Keratinocyte (primary cell): ENCODE measurements around the gene KRT35. TPM values are rescaled to one million over a fixed set of nuclear protein-coding genes. Genes with fewer than 3 reads are reported as not detected.

Experiments
- DNase-seq: peaks from one replicate; pipeline ENCODE4 v3.0.0-alpha.2; 2011; ENCODE audit warnings: low read depth, missing footprints, low spot score
- FAIRE-seq: peaks from 2 replicates; lab custom pipeline; 2011; peaks lifted over from hg19 to GRCh38; lab: Jason Lieb, UNC
- H2AFZ ChIP-seq: 2 replicates; pipeline ENCODE4 v1.6.0; 2012; ENCODE audit warnings: low read length, control low read depth, inconsistent platforms; ENCODE audit not compliant: control insufficient read depth
- H3K27ac ChIP-seq: 2 replicates; pipeline ENCODE4 v1.5.1; 2011; ENCODE audit warnings: low read length; ENCODE audit not compliant: control insufficient read depth, insufficient read depth
- H3K27me3 ChIP-seq: 3 replicates; pipeline ENCODE4 v1.6.0; 2011; ENCODE audit warnings: low read length; ENCODE audit not compliant: control insufficient read depth, insufficient read depth; ENCODE audit errors: extremely low read depth
- H3K36me3 ChIP-seq, 2 experiments: 2 replicates in 1 of 2; 3 replicates in 1 of 2; pipeline ENCODE4 v1.5.1; 2011; ENCODE audit warnings: low read length in 2 of 2, mild to moderate bottlenecking in 1 of 2; ENCODE audit not compliant: control insufficient read depth in 2 of 2, insufficient read depth in 2 of 2; ENCODE audit errors: extremely low read depth in 1 of 2
- H3K4me1 ChIP-seq: 3 replicates; pipeline ENCODE4 v1.5.1; 2011; ENCODE audit warnings: low read length; ENCODE audit not compliant: control insufficient read depth, insufficient read depth; ENCODE audit errors: extremely low read depth
- H3K4me2 ChIP-seq: 3 replicates; pipeline ENCODE4 v1.6.0; 2011; ENCODE audit warnings: low read depth, low read length; ENCODE audit not compliant: control insufficient read depth, insufficient read depth; ENCODE audit errors: extremely low read depth
- H3K4me3 ChIP-seq, 3 experiments: fragments of 200-600 bp in 1 of 3; sonication (generic) in 1 of 3; 2 replicates in 2 of 3; 3 replicates in 1 of 3; pipeline ENCODE4 v1.5.1; 2011 to 2016; ENCODE audit warnings: low read length in 3 of 3, mild to moderate bottlenecking in 3 of 3, control low read depth in 2 of 3, inconsistent platforms in 1 of 3, low read depth in 1 of 3, mixed read lengths in 1 of 3, mixed run types in 1 of 3, moderate library complexity in 1 of 3; ENCODE audit not compliant: control insufficient read depth in 2 of 3, insufficient read depth in 2 of 3; ENCODE audit errors: extremely low read depth in 1 of 3
- H3K79me2 ChIP-seq: 2 replicates; pipeline ENCODE4 v1.6.0; 2012; ENCODE audit warnings: low read length; ENCODE audit not compliant: control insufficient read depth, insufficient read depth
- H3K9ac ChIP-seq: 3 replicates; pipeline ENCODE4 v1.6.0; 2011; ENCODE audit warnings: low read length; ENCODE audit not compliant: control insufficient read depth, insufficient read depth; ENCODE audit errors: extremely low read depth
- H3K9me1 ChIP-seq: 3 replicates; pipeline ENCODE4 v1.6.0; 2011; ENCODE audit warnings: low read length; ENCODE audit not compliant: control insufficient read depth, insufficient read depth; ENCODE audit errors: extremely low read depth
- H3K9me3 ChIP-seq: 2 replicates; pipeline ENCODE4 v1.5.1; 2012; ENCODE audit warnings: low read depth, low read length; ENCODE audit not compliant: control insufficient read depth
- H4K20me1 ChIP-seq: 3 replicates; pipeline ENCODE4 v1.6.0; 2011; ENCODE audit warnings: low read length; ENCODE audit not compliant: control insufficient read depth, insufficient read depth; ENCODE audit errors: extremely low read depth
- CTCF ChIP-seq, 3 experiments: IDR thresholded peaks in 1 of 3; conservative IDR thresholded peaks in 1 of 3; optimal IDR thresholded peaks in 1 of 3; 2 replicates in 2 of 3; 3 replicates in 1 of 3; pipeline versions ENCODE3 to v1.5.1; 2011; ENCODE audit warnings: low read length in 3 of 3, mild to moderate bottlenecking in 3 of 3, moderate library complexity in 2 of 3, control low read depth in 1 of 3, inconsistent platforms in 1 of 3; ENCODE audit not compliant: insufficient read depth in 2 of 3; ENCODE audit errors: extremely low read depth in 1 of 3
- EZH2 ChIP-seq: IDR thresholded peaks from one replicate; pipeline ENCODE4 v1.6.1; 2012; ENCODE audit warnings: inconsistent platforms, mild to moderate bottlenecking, low read length, moderate library complexity
- dilution Hi-C: fragments of 300-500 bp; cut with MboI; formaldehyde crosslinking; loops from one replicate; pipeline ENCODE4 v1.7.0; 2020; ENCODE audit warnings: low sequenced_read_pairs; ENCODE audit not compliant: extremely low pct_ligation_motif_present
- polyA plus RNA-seq, 5 experiments: library from polyadenylated mRNA; depleted of rRNA in 3 of 5; stranded (reverse) in 3 of 5; stranded (forward) in 1 of 5; unstranded in 1 of 5; fragments of >200 nt; gene quantifications; 1 replicate in 1 of 5; 2 replicates in 3 of 5; 3 replicates in 1 of 5; pipeline versions ENCODE4 v1.2.1 to v1.2.3, GENCODE V29; 2011 to 2012; ENCODE audit warnings: missing spikeins in 2 of 5, low read depth in 1 of 5, low replicate concordance in 1 of 5

The KRT35 gene
- polyA plus RNA-seq, 1 donor (not counting 4 experiments of a cell fraction or from before 2014, with no cell fraction given): not detected

GRCh38 chr17:41480136-41480535 lies 815 bp downstream of the KRT35 start:
- DNase-seq (no peak), FAIRE-seq (no peak)
- no peaks in the 10 kb centered on the region for H3K9me3 ChIP-seq
- H3K4me3 ChIP-seq: no peak overlapping the region
- no peak overlapping the region for H3K9ac ChIP-seq
- dilution Hi-C loops: no loop called here
- H3K9me1 ChIP-seq: no peaks in the 10 kb centered on the region
- no peak overlapping the region for H2AFZ ChIP-seq
- no peaks in the 10 kb centered on the region for H3K27me3 ChIP-seq
- H3K4me1 ChIP-seq: no peaks in the 10 kb centered on the region
- TF ChIP-seq CTCF (optimal IDR thresholded peaks at IDR 0.05 in 1 of 3, IDR thresholded peaks at IDR 0.05 in 1 of 3, conservative IDR thresholded peaks at IDR 0.05 in 1 of 3; ENCODE audit: extremely low read depth in 1 of 3, insufficient read depth in 2 of 3, low read length in 3 of 3): no peak
- TF ChIP-seq EZH2: no peak
- no peak overlapping the region for H3K4me2 ChIP-seq
- H3K36me3 ChIP-seq: no peaks in the 10 kb centered on the region
- H4K20me1 ChIP-seq: no peaks in the 10 kb centered on the region
- no peaks in the 10 kb centered on the region for H3K79me2 ChIP-seq
- no peak overlapping the region for H3K27ac ChIP-seq

GRCh38 chr17:41478237-41478636 lies 2.7 kb downstream of the KRT35 start:
- no peak overlapping the region for H2AFZ ChIP-seq
- no peak for TF ChIP-seq CTCF (optimal IDR thresholded peaks at IDR 0.05 in 1 of 3, IDR thresholded peaks at IDR 0.05 in 1 of 3, conservative IDR thresholded peaks at IDR 0.05 in 1 of 3; ENCODE audit: extremely low read depth in 1 of 3, insufficient read depth in 2 of 3, low read length in 3 of 3)
- no peak for TF ChIP-seq EZH2
- no peaks in the 10 kb centered on the region for H3K4me1 ChIP-seq
- H3K27me3 ChIP-seq: no peaks in the 10 kb centered on the region
- no peaks in the 10 kb centered on the region for H3K79me2 ChIP-seq
- no peak overlapping the region for H3K9ac ChIP-seq
- no peak for DNase-seq
- no peak overlapping the region for H3K4me3 ChIP-seq
- no peaks in the 10 kb centered on the region for H3K9me3 ChIP-seq
- H3K9me1 ChIP-seq: no peaks in the 10 kb centered on the region
- no peaks in the 10 kb centered on the region for H3K36me3 ChIP-seq
- FAIRE-seq: no peak
- dilution Hi-C loops: no loop called here
- H3K4me2 ChIP-seq: no peak overlapping the region
- H3K27ac ChIP-seq: no peak overlapping the region
- no peaks in the 10 kb centered on the region for H4K20me1 ChIP-seq
